HCT116 (cell line): ENCODE results near the gene ADA. TPM values are rescaled to one million over a fixed set of nuclear protein-coding genes. Genes with fewer than 3 reads are reported as not detected.

Experiments used
- ATAC-seq: fragments of 200-7000 bp; cut with Tn5 transposase; 2 replicates; pipeline ENCODE4 v1.9.1; 2020; ENCODE audit warnings: mild to moderate bottlenecking, moderate library complexity
- BruUV-seq: library from RNA; stranded (reverse); fragments of 400-500 nt; replicated peaks from 2 replicates; lab custom pipeline; 2021; lab: Mats Ljungman, UMichigan
- CTCF ChIA-PET: fragments of 300-600 bp; sonication (Branson Sonifier 250); formaldehyde crosslinking; loops from one replicate; lab custom pipeline; 2021; ENCODE audit warnings: antibody characterized with exemption; lab: Charles Lee
- POLR2A ChIA-PET: fragments of 300-600, 350-600 bp; sonication (Branson Sonifier 250); formaldehyde crosslinking; loops from one replicate; lab custom pipeline; 2021; ENCODE audit warnings: antibody characterized with exemption; lab: Charles Lee
- RAD21 ChIA-PET, 2 experiments: fragments of 300-600 bp; sonication (Branson Sonifier 250); formaldehyde crosslinking; loops; one replicate each; lab custom pipeline; 2023; ENCODE audit warnings: low total read pairs in 2 of 2; ENCODE audit not compliant: uncharacterized antibody in 2 of 2, unreplicated experiment in 2 of 2, low non-redundant PET in 1 of 2; lab: Charles Lee
- DNase-seq: peaks from one replicate; pipeline ENCODE4 v3.0.0-alpha.2; 2010; ENCODE audit warnings: low read depth, low spot score
- H2AFZ ChIP-seq: fragments of 200-600 bp; shearing (Covaris generic), sonication (generic); 2 replicates; pipeline ENCODE4 v1.6.1; 2017; ENCODE audit warnings: low read depth, mixed run types, mixed read lengths, antibody characterized with exemption, low read length; ENCODE audit not compliant: poor library complexity, severe bottlenecking
- H3K27ac ChIP-seq: 2 replicates; pipeline ENCODE4 v1.5.1; 2012; ENCODE audit warnings: low read depth, low read length
- H3K27me3 ChIP-seq: fragments of 200-600 bp; sonication (generic); 2 replicates; pipeline ENCODE4 v1.6.1; 2016; ENCODE audit warnings: mixed run types, low read length, mixed read lengths; ENCODE audit not compliant: insufficient read depth
- H3K36me3 ChIP-seq, 2 experiments: fragments of 200-500 bp in 1 of 2; fragments of 200-600 bp in 1 of 2; sonication (Bioruptor generic) in 1 of 2; sonication (generic) in 1 of 2; 2 replicates each; pipeline versions ENCODE4 v1.5.1 to v1.6.1; 2014 to 2016; ENCODE audit warnings: low read length in 2 of 2, inconsistent platforms in 1 of 2, mixed read lengths in 1 of 2, mixed run types in 1 of 2; ENCODE audit not compliant: insufficient read depth in 2 of 2, control insufficient read depth in 1 of 2
- H3K4me1 ChIP-seq, 2 experiments: fragments of 200-600 bp in 1 of 2; sonication (generic) in 1 of 2; 2 replicates each; pipeline versions ENCODE4 v1.5.1 to v1.6.1; 2012 to 2017; ENCODE audit warnings: low read length in 2 of 2, inconsistent platforms in 1 of 2, mild to moderate bottlenecking in 1 of 2, mixed read lengths in 1 of 2, mixed run types in 1 of 2, moderate library complexity in 1 of 2; ENCODE audit not compliant: insufficient read depth in 2 of 2, control insufficient read depth in 1 of 2
- H3K4me2 ChIP-seq: fragments of 200-600 bp; sonication (generic); 2 replicates; pipeline ENCODE4 v1.6.1; 2017; ENCODE audit warnings: mixed run types, low read length, mixed read lengths
- H3K4me3 ChIP-seq, 2 experiments: fragments of 200-600 bp in 1 of 2; sonication (generic) in 1 of 2; replicated peaks in 1 of 2; 2 replicates each; pipeline ENCODE4 v1.5.1; 2011 to 2016; ENCODE audit warnings: low read length in 2 of 2, control low read depth in 1 of 2, low read depth in 1 of 2, mild to moderate bottlenecking in 1 of 2, mixed read lengths in 1 of 2, mixed run types in 1 of 2
- H3K79me2 ChIP-seq: fragments of 200-600 bp; sonication (generic); 2 replicates; pipeline ENCODE4 v1.6.1; 2017; ENCODE audit warnings: mild to moderate bottlenecking, mixed run types, low read length, moderate library complexity, mixed read lengths; ENCODE audit not compliant: insufficient read depth
- H3K9ac ChIP-seq: fragments of 200-600 bp; sonication (generic); 2 replicates; pipeline ENCODE4 v1.6.1; 2016; ENCODE audit warnings: low read length, mixed read lengths
- H3K9me2 ChIP-seq: fragments of 200-600 bp; sonication (generic), shearing (Covaris generic); 2 replicates; pipeline ENCODE4 v1.6.1; 2017; ENCODE audit warnings: mixed run types, mild to moderate bottlenecking, moderate library complexity; ENCODE audit not compliant: insufficient read depth
- H3K9me3 ChIP-seq, 2 experiments: fragments of 200-500 bp in 1 of 2; fragments of 200-600 bp in 1 of 2; sonication (Bioruptor generic) in 1 of 2; sonication (generic) in 1 of 2; 2 replicates each; pipeline ENCODE4 v1.6.1; 2014 to 2017; ENCODE audit warnings: low read length in 2 of 2, mixed read lengths in 2 of 2, inconsistent platforms in 1 of 2, low read depth in 1 of 2, mild to moderate bottlenecking in 1 of 2, mixed run types in 1 of 2, moderate library complexity in 1 of 2; ENCODE audit not compliant: control insufficient read depth in 1 of 2, insufficient read depth in 1 of 2
- H4K20me1 ChIP-seq: fragments of 200-600 bp; sonication (generic), shearing (Covaris generic); 2 replicates; pipeline ENCODE4 v1.6.1; 2017; ENCODE audit warnings: mixed run types, mild to moderate bottlenecking, moderate library complexity; ENCODE audit not compliant: insufficient read depth
- CBX3 ChIP-seq: IDR thresholded peaks from 2 replicates; pipeline ENCODE4 v1.6.1; 2012; ENCODE audit warnings: low read depth
- CEBPB ChIP-seq: IDR thresholded peaks from 2 replicates; pipeline ENCODE4 v1.6.1; 2012; ENCODE audit warnings: low read depth
- CTCF ChIP-seq, 3 experiments: fragments of 200-600 bp in 1 of 3; sonication (generic) in 1 of 3; IDR thresholded peaks in 2 of 3; conservative IDR thresholded peaks in 1 of 3; 2 replicates each; pipeline ENCODE4 v1.5.1; 2012 to 2017; ENCODE audit warnings: low read depth in 2 of 3, low read length in 2 of 3, antibody characterized with exemption in 1 of 3, borderline replicate concordance in 1 of 3, control low read depth in 1 of 3, mild to moderate bottlenecking in 1 of 3, mixed read lengths in 1 of 3, mixed run types in 1 of 3, moderate library complexity in 1 of 3; ENCODE audit not compliant: insufficient read depth in 1 of 3
- EGR1 ChIP-seq: IDR thresholded peaks from 2 replicates; pipeline ENCODE4 v1.6.1; 2012; ENCODE audit warnings: low read depth
- ELF1 ChIP-seq: IDR thresholded peaks from 2 replicates; pipeline ENCODE4 v1.6.1; 2012; ENCODE audit warnings: low read depth, borderline replicate concordance
- EZH2 ChIP-seq: fragments of 200-600 bp; sonication (generic); IDR thresholded peaks from 2 replicates; pipeline ENCODE4 v1.6.1; 2017; ENCODE audit warnings: antibody characterized with exemption, mixed run types
- EZH2phosphoT487 ChIP-seq: fragments of 200-600 bp; IDR thresholded peaks from 2 replicates; pipeline ENCODE4 v1.6.1; 2018; ENCODE audit warnings: antibody characterized with exemption, borderline replicate concordance
- MAX ChIP-seq: IDR thresholded peaks from 2 replicates; pipeline ENCODE4 v1.6.1; 2012
- POLR2A ChIP-seq: IDR thresholded peaks from 2 replicates; pipeline ENCODE4 v1.7.0; 2011; ENCODE audit warnings: borderline replicate concordance; ENCODE audit not compliant: insufficient read depth, insufficient read length; ENCODE audit errors: extremely low read depth
- RAD21 ChIP-seq: IDR thresholded peaks from 2 replicates; pipeline ENCODE4 v1.6.1; 2012; ENCODE audit warnings: low read depth, mild to moderate bottlenecking
- SP1 ChIP-seq: IDR thresholded peaks from 2 replicates; pipeline ENCODE4 v1.6.1; 2012; ENCODE audit warnings: low read depth
- SRF ChIP-seq: IDR thresholded peaks from 2 replicates; pipeline ENCODE4 v1.6.1; 2012; ENCODE audit warnings: low read depth
- YY1 ChIP-seq: IDR thresholded peaks from 2 replicates; pipeline ENCODE4 v1.6.1; 2011; ENCODE audit warnings: low read length, low read depth, moderate library complexity, mild to moderate bottlenecking; ENCODE audit not compliant: insufficient replicate concordance; ENCODE audit errors: extremely low read depth
- ZBTB33 ChIP-seq: IDR thresholded peaks from 2 replicates; pipeline ENCODE4 v1.6.1; 2011; ENCODE audit warnings: mild to moderate bottlenecking, low read length, moderate library complexity; ENCODE audit not compliant: insufficient replicate concordance; ENCODE audit errors: extremely low read depth
- ZFX ChIP-seq: fragments of 450-650 bp; IDR thresholded peaks from 2 replicates; pipeline ENCODE4 v1.6.1; 2017
- ZNF274 ChIP-seq: fragments of 200-500 bp; sonication (Bioruptor generic); IDR thresholded peaks from 2 replicates; pipeline ENCODE4 v1.6.1; 2014; ENCODE audit warnings: mild to moderate bottlenecking, low read depth, low read length, inconsistent platforms
- intact Hi-C: fragments of 100-400 bp; cut with micrococcal nuclease; formaldehyde crosslinking; loops from 2 replicates; pipeline ENCODE4 v1.10.0; 2022
- total RNA-seq: library from RNA; stranded (reverse); gene quantifications from one replicate; pipeline ENCODE4 v1.2.1, GENCODE V29; 2021; ENCODE audit not compliant: unreplicated experiment

Gene ADA
- total RNA-seq, 1 experiment from 2014 or later: 25.9 TPM

- peak; percentile 74 for TF ChIP-seq ELF1
- TF ChIP-seq ZBTB33: no peak
These were observed 41.8 kb downstream of the ADA start (continued) for GRCh38 chr20:44609516-44610312.

- Histone ChIP-seq H3K4me3 (no peak overlapping the region), H4K20me1 (no peaks in the 10 kb centered on the region), H2AFZ (no peak overlapping the region), H3K9ac (peak overlapping the region; percentile 28; the same call in 1 of the 2 replicates), H3K79me2 (no peaks in the 10 kb centered on the region), H3K9me3 (no peaks in the 10 kb centered on the region), H3K4me2 (peak overlapping the region; percentile 65), H3K27me3 (no peaks in the 10 kb centered on the region), H3K9me2 (no peaks in the 10 kb centered on the region), H3K36me3 (no peaks in the 10 kb centered on the region), H3K4me1 (peaks cover 5 to 13% of the 10 kb centered on the region in 2 experiments), H3K27ac (peak overlapping the region; percentile 56)
- ChIA-PET POLR2A (interaction anchor here (0.6 kb wide), 1 partner anchor 225 kb away, joined by 5 read pairs; no protein-coding TSS in a partner anchor), CTCF (interaction anchor here (0.9 to 3.3 kb wide), 6 partner anchors 33 to 391 kb away, joined by 3 to 21 read pairs (median 8); partner anchors contain the start of gene SERINC3), RAD21 (interaction anchor here in 1 of 2 experiments (1.2 kb wide), 1 partner anchor 392 kb away, joined by 3 read pairs; no protein-coding TSS in a partner anchor)
- intact Hi-C loops: no loop called here
- ATAC-seq: no peak
- DNase-seq: no peak
- BruUV-seq: no TSS peak
- no peak for TF ChIP-seq POLR2A
- no peak for TF ChIP-seq SP1
- no peak for TF ChIP-seq EGR1
- TF ChIP-seq SRF: no peak
- no peak for TF ChIP-seq CEBPB
- no peak for TF ChIP-seq RAD21
- TF ChIP-seq EZH2: no peak
- TF ChIP-seq EZH2phosphoT487: no peak
- TF ChIP-seq ZBTB33: no peak
- no peak for TF ChIP-seq YY1
- TF ChIP-seq CBX3: no peak
- TF ChIP-seq MAX: no peak
- no peak for TF ChIP-seq CTCF (IDR thresholded peaks at IDR 0.05 in 2 of 3, conservative IDR thresholded peaks at IDR 0.05 in 1 of 3; ENCODE audit: borderline replicate concordance in 1 of 3, insufficient read depth in 1 of 3, low read depth in 2 of 3, low read length in 2 of 3)
- TF ChIP-seq ZNF274: no peak
- no peak for TF ChIP-seq ZFX
These were observed 42.4 kb downstream of the ADA start for GRCh38 chr20:44609006-44609515.
